ENCODE results near the gene KCTD10.

- no peak for TF ChIP-seq POLR2A (IDR thresholded peaks at IDR 0.05; ENCODE audit: low read depth, low read length)
- no peak for TF ChIP-seq TAF1 (IDR thresholded peaks at IDR 0.05; ENCODE audit: borderline replicate concordance, low read depth, low read length)
Observed at GRCh38 chr12:109488051-109488665, 11.1 kb upstream of the KCTD10 start.
